K562 (cell line): Measurements from ENCODE around the gene ENOX2. TPM values are rescaled to one million over a fixed set of nuclear protein-coding genes. Genes with fewer than 3 reads are reported as not detected.

Experiments
- ARID1B ChIP-seq: fragments of 450-650 bp; IDR thresholded peaks from 2 replicates; pipeline ENCODE4 v1.6.1; 2016; ENCODE audit warnings: antibody characterized with exemption, mild to moderate bottlenecking, inconsistent platforms
- BMI1 ChIP-seq: fragments of 150-350 bp; IDR thresholded peaks from 2 replicates; pipeline ENCODE4 v1.6.1; 2014; ENCODE audit warnings: low read length
- CSDE1 ChIP-seq, 2 experiments: fragments of 450-650 bp; IDR thresholded peaks; 2 replicates each; pipeline ENCODE4 v1.6.1; 2016; ENCODE audit warnings: mild to moderate bottlenecking in 1 of 2
- FOXJ2 ChIP-seq: fragments of 200-800 bp; sonication (Bioruptor generic); IDR thresholded peaks from 2 replicates; pipeline ENCODE4 v1.6.1; 2016; ENCODE audit warnings: missing genetic modification characterization, missing compliant biosample characterization
- HDAC6 ChIP-seq: IDR thresholded peaks from 2 replicates; pipeline ENCODE4 v1.6.1; 2012; ENCODE audit warnings: low read depth, mild to moderate bottlenecking, control low read depth, inconsistent platforms, low read length, moderate library complexity
- HDAC8 ChIP-seq: fragments of 450-650 bp; IDR thresholded peaks from 2 replicates; pipeline ENCODE4 v1.6.1; 2016; ENCODE audit warnings: mild to moderate bottlenecking, missing genetic modification characterization, moderate library complexity, missing compliant biosample characterization
- KDM1A ChIP-seq, 2 experiments: fragments of 450-650 bp; IDR thresholded peaks; 2 replicates each; pipeline ENCODE4 v1.6.1; 2016; ENCODE audit warnings: mild to moderate bottlenecking in 2 of 2
- KDM5B ChIP-seq: fragments of 200-600 bp; sonication (generic); IDR thresholded peaks from 2 replicates; pipeline ENCODE4 v1.6.1; 2012; ENCODE audit warnings: low read depth, mild to moderate bottlenecking, moderate library complexity, low read length, control low read depth, inconsistent platforms; ENCODE audit not compliant: insufficient replicate concordance
- NKRF ChIP-seq: fragments of 450-650 bp; IDR thresholded peaks from 2 replicates; pipeline ENCODE4 v1.6.1; 2016; ENCODE audit warnings: borderline replicate concordance
- PCBP1 ChIP-seq: fragments of 200-400 bp; formaldehyde crosslinking; IDR thresholded peaks from 2 replicates; pipeline ENCODE4 v1.6.1; 2018; ENCODE audit warnings: mild to moderate bottlenecking, low read depth, low read length; ENCODE audit not compliant: poor library complexity, severe bottlenecking
- PHF21A ChIP-seq: fragments of 450-650 bp; IDR thresholded peaks from 2 replicates; pipeline ENCODE4 v1.6.1; 2017; ENCODE audit warnings: low read depth, borderline replicate concordance
- PML ChIP-seq: IDR thresholded peaks from 2 replicates; pipeline ENCODE4 v1.6.1; 2012; ENCODE audit warnings: low read length, inconsistent platforms
- SREBF2 ChIP-seq: sonication (generic); formaldehyde crosslinking; IDR thresholded peaks from 2 replicates; pipeline ENCODE4 v1.4.0; 2020; ENCODE audit warnings: mild to moderate bottlenecking, missing genetic modification reagents
- TARDBP ChIP-seq: fragments of 450-650 bp; IDR thresholded peaks from 2 replicates; pipeline ENCODE4 v1.6.1; 2016
- TFAM ChIP-seq: fragments of 250-450 bp; sonication (Bioruptor Pico); conservative IDR thresholded peaks from 2 replicates; pipeline ENCODE4 v1.5.0; 2021; ENCODE audit warnings: mild to moderate bottlenecking, moderate library complexity
- ZBTB5 ChIP-seq: fragments of 450-650 bp; IDR thresholded peaks from 2 replicates; pipeline ENCODE4 v1.6.1; 2017; ENCODE audit warnings: antibody characterized with exemption
- ZNF184 ChIP-seq: sonication (generic); formaldehyde crosslinking; IDR thresholded peaks from 2 replicates; pipeline ENCODE4 v1.5.0; 2020; ENCODE audit warnings: missing genetic modification reagents
- ZNF395 ChIP-seq: fragments of 200-800 bp; sonication (Bioruptor generic); IDR thresholded peaks from 2 replicates; pipeline ENCODE4 v1.6.1; 2017; ENCODE audit warnings: missing genetic modification characterization, missing compliant biosample characterization
- ZNF512 ChIP-seq: IDR thresholded peaks from 2 replicates; pipeline ENCODE4 v1.6.1; 2016; ENCODE audit warnings: missing genetic modification characterization, missing compliant biosample characterization
- ZNF518B ChIP-seq: fragments of 250-450 bp; sonication (Bioruptor Pico); IDR thresholded peaks from 2 replicates; pipeline ENCODE4 v1.5.0; 2021; ENCODE audit warnings: mild to moderate bottlenecking, moderate library complexity
- polyA plus RNA-seq, 8 experiments: library from polyadenylated mRNA; depleted of rRNA in 4 of 8; stranded (reverse) in 5 of 8; unstranded in 3 of 8; fragments of >200 nt; fragmentation: Nextera tagmentation in 2 of 8; fragmentation: Illumina TruSeq in 1 of 8; extraction: Ambion mirVana in 2 of 8; extraction: Trizol in 1 of 8; gene quantifications; 2 replicates each; pipeline versions ENCODE4 v1.2.1 to v1.2.3, GENCODE V29; 2011 to 2014; ENCODE audit warnings: inconsistent platforms in 1 of 8, missing spikeins in 1 of 8
- total RNA-seq, 7 experiments: library from RNA; depleted of rRNA in 6 of 7; stranded (reverse); fragments of >200 nt in 6 of 7; fragmentation: Illumina TruSeq in 2 of 7; extraction: Trizol in 2 of 7; gene quantifications; 2 replicates each; pipeline versions ENCODE4 v1.2.1 to v1.2.3, GENCODE V29; 2011 to 2021; ENCODE audit warnings: low replicate concordance in 1 of 7

ENOX2 gene
- total and polyA plus RNA-seq, 9 of the 15 experiments (the other 6 are each of a cell fraction or from before 2014, with no cell fraction given), result 6.1 to 24.0 (median 13.8) TPM

- no peak for TF ChIP-seq NKRF
- TF ChIP-seq KDM1A (IDR thresholded peaks at IDR 0.05), result peak; percentile 75 to 84
- no peak for TF ChIP-seq ZNF184 (CRISPR knock-in tag)
- TF ChIP-seq ZBTB5, result no peak
- TF ChIP-seq TFAM (CRISPR knock-in tag), result no peak
- no peak for TF ChIP-seq KDM5B
- no peak for TF ChIP-seq TARDBP
- TF ChIP-seq PCBP1, result no peak
- TF ChIP-seq ZNF518B (CRISPR knock-in tag), result no peak
- TF ChIP-seq HDAC6, result no peak
- no peak for TF ChIP-seq ZNF512 (tag)
- TF ChIP-seq BMI1, result no peak
- no peak for TF ChIP-seq CSDE1 (IDR thresholded peaks at IDR 0.05)
- TF ChIP-seq HDAC8 (tag), result no peak
- TF ChIP-seq SREBF2 (CRISPR knock-in tag), result no peak
- TF ChIP-seq ZNF395, result no peak
- no peak for TF ChIP-seq PHF21A
- TF ChIP-seq PML, result no peak; the same call in 1 of the 2 replicates
- TF ChIP-seq FOXJ2 (tag), result no peak
- TF ChIP-seq ARID1B, result peak; percentile 88
These were observed 146.8 kb downstream of the ENOX2 start (continued) for GRCh38 chrX:130756233-130756632.
